GM18511 (cell line): ENCODE data around the gene NFIL3.
"Not testable (repeated sequence)": the region's sequence is repeated elsewhere in the genome, so short reads cannot be mapped to it uniquely, and the experiment has no call there.

ENCODE experiments used
- ATAC-seq: cut with Tn5 transposase; IDR thresholded peaks from one replicate; pipeline ENCODE4 v1.9.1; 2021; ENCODE audit warnings: mild to moderate bottlenecking, moderate library complexity; ENCODE audit not compliant: unreplicated experiment

Gene NFIL3

DNA sequence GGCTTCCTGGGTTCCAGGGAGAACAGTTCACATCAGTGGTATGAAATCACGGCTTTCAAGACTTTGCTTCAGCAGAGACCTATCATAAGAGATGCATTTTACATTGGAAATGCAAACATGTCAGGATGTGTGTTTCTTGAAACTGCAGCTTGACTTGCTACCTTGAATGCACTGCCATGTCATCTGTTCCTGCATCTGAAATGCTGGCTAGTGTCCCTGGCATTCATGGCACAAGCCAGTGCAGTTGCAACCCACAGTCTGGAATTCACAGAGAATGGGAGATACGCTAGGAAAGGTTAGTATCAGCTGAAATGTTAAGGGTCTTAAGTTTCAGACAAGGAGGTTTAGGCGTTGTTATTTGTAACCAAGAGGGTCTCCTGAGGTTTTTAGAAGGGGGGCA is 24.7 kb downstream of the NFIL3 start:
- no peak for ATAC-seq

GRCh38 chr9:91395553-91396471 is 27.8 kb downstream of the NFIL3 start:
- peak; percentile 82 for ATAC-seq

- no peak for ATAC-seq
These were observed 28.5 kb downstream of the NFIL3 start for GRCh38 chr9:91395106-91395552.

- no peak for ATAC-seq
These were observed 29.8 kb downstream of the NFIL3 start for GRCh38 chr9:91393826-91394225.

DNA sequence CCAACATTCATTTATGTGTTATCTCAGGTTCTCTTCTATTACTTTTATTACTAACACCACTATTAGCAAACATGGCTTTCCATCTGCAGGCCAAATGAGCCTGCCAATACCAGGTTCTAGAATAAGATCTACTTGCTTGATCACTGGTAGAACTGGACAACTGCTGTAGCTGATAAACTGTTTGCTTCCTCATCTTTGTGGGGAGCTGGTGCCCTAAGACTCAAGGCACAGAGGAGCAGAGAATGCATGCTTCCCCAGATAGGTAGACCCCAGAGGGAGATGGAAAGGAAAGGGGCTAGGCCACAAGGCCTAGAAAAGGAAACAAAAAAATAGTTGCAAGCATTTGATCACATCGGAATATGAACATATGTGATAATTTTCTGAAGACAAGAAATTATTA is 31.2 kb downstream of the NFIL3 start:
- no peak for ATAC-seq

DNA sequence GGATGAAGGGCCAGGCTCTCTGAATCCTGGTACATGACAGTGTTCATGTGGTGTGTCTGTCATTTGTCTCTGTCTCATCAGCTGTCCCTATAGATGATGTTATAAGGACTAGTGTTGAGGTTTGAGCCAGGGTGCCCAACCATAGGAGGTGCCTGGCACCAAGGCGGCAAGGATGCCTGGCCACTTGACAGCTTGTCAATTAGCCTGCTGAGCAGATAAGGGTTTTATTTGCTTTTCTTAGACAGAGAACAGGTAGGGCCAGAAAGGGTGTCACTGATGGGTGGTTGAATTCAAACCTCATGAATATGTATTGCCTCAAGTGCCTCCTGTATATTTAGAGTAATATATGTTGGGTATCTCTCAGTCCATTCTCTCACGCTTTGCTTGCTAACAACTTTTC is 31.8 kb downstream of the NFIL3 start:
- no peak for ATAC-seq

DNA sequence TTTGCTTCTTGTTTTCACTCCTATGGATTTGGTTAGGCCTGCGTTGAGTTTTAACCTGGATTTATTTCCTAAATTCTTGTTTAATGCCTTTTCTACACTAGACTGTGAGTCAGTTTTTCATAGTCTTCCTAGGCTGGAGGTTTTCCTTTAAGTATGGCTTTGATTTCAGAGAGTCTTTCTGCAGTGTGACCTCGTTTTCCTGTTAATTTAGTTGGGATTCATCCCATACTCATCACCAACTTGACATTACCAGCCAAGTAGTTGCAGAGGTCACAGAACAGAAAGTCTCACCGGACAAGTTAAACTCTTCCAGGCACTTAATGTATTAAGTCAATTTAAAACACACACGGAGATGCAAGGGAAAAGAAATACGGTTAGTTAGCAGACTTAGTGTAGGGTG is 32.2 kb downstream of the NFIL3 start:
- no peak for ATAC-seq

- ATAC-seq: not testable (repeated sequence)
These were observed 33.9 kb downstream of the NFIL3 start for GRCh38 chr9:91389686-91390085.

GRCh38 chr9:91386765-91387164 is 36.9 kb downstream of the NFIL3 start:
- ATAC-seq: no peak

DNA sequence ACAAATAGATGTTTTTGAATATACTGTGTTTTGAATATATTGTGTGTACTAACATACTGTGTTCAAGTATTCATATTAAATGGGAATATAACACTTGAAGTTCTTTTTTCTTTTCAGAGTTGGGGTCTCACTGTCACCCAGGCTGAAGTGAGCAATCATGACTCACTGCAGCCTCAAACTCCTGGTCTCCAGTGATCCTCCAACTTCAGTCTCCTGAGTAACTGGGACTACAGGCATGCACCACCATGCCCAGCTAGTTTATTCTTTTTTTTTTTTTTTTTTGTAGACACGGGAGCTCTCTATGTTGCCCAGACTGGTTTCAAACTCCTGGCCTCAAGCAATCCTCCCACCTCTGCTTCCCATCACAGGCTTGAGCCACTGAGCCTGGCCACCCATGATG is 38.7 kb downstream of the NFIL3 start:
- no peak for ATAC-seq

GRCh38 chr9:91383577-91383976 is 40.1 kb downstream of the NFIL3 start:
- ATAC-seq: no peak

DNA sequence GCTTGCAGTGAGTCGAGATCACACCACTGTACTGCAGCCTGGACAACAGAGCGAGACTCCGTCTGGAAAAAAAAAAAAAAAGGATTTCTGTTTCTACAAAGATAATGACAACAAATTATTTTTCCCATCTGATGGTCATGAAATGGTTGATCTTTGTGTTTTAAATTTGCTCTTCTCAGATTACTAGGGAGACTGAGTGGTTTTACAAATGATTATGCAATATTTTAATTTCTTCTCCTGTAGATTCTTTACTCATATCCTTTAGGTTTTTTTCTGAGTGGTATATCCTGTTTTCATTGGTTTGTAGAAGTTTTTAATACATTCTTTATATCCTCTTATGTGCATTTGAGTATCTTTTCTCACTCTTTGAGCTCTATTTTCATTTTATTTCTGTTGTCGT is 41.3 kb downstream of the NFIL3 start:
- ATAC-seq: no peak

- ATAC-seq: no peak
These were observed 44.2 kb downstream of the NFIL3 start for GRCh38 chr9:91379426-91379825.

- no peak for ATAC-seq
These were observed 44.9 kb downstream of the NFIL3 start for GRCh38 chr9:91378695-91379127.

DNA sequence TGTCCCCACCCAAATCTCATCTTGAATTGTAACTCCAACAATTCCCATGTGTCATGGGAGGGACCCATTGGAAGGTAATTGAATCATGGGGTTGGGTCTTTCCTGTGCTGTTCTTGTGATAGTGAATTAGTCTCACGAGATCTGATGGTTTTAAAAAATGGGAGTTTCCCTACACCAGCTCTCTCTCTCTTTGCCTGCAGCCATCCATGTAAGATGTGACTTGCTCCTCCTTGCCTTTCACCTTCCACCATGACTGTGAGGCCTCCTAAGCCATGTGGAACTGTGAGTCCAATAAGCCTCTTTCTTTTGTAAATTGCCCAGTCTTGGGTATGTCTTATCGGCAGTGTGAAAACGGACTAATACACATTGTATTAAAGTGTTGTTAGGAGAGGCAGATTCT is 45.6 kb downstream of the NFIL3 start:
- not testable (repeated sequence) for ATAC-seq

DNA sequence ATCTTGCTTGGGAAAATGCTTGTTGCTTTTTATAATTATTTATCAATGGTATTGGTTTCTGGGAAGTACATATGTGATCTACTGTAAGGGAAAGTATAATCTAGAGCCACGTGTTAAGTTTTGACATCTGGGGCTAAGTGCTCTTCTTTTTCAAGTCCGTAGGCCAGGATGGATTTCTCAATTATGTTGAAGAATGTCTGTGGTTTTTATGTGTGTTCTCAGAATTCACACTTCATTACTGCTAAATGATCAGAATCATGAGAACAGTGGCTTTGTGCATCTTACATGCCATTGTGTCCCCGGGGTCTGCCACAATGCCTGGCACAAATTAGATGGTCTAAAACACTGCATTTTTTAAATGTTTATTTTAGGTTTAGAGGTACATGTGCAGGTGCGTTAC is 47.4 kb downstream of the NFIL3 start:
- no peak for ATAC-seq

- ATAC-seq: no peak
These were observed 48.7 kb downstream of the NFIL3 start for GRCh38 chr9:91374939-91375338.

DNA sequence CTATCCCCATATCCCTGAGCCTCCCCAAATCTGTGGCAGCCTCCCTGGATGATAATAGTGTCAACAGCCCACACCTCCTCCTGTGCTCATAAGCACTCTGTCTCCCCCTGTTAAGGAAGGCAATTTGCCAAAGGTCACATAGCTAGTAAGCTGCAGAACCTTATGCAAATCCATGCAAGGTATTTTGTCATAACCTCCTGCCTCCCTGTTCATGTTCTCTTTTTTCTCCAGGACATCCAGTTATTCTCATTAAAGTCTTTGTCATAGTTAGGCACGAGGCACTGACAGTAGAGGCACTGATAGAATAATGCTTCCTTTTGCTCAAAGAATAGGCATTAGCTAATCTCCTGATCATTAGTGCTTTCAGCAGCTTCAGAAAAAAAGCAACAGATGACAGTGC is 51.7 kb downstream of the NFIL3 start:
- ATAC-seq: no peak

- ATAC-seq: not testable (repeated sequence)
These were observed 53.6 kb downstream of the NFIL3 start for GRCh38 chr9:91370006-91370405.

DNA sequence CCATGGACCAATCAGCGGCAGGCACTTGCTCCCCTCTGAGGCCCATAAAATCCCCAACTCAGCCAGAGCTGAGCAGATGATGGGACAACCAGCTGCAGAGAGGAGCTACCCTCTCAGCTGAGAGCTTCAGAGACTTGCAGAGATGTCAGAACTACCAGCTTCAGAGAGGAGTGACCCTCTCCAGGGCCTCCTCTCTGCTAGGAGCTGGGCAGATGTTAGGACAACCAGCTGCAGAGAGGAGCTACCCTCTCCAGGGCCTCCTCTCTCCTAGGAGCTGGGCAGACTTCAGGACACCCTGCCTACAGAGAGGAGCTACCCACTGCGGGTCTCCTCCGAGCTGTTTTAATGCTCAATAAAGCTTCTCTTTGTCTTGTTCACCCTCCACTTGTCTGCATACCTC is 58.9 kb downstream of the NFIL3 start:
- ATAC-seq: no peak

DNA sequence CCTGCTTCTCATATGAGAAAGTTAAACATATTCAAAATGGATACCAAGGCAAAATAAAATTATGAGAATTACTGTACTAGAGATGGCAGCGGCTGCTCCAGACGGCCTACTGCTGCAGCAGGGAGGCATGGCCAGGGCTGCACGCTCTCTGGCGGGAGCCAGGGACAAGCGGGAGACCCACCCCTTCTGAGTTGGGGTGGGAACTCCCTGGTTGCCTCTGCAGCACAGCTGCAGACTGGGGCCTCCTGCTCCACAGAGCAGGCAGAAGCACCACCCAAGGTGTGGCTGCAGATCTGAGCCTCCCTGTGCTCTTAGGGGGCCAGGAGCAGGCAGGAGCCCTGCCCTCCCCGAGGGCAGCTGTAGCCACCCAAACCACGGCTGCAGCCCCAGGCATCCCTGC is 59.6 kb downstream of the NFIL3 start:
- ATAC-seq: no peak

DNA sequence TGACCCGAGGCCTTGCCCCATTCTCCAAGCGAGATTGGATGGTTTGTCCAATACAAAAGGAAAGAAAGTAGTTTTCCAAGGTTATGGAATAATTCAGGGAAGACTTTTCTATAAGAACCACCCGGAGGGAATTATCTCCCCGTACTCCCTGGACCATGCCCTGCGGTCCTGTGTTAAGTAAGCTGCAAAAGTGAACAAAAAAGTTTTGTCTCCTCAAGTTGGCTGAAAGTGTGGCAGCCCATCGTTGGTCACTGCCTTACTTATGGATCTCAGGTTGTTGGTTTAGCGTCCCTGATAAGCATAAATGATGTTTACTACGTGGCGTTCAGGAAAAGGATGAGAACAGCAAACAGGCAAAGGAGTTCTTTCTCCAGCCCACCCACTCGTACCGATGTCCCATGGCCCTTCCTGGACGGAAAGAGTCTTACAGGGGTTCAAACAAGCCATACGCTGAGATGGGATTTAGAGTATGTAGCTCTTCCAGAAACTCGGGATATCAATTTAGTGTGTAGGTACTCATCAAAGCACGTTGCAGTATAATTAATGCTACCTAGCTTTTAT is 61.5 kb downstream of the NFIL3 start:
- ATAC-seq: peak; percentile 19
